Ramos (cell line): ENCODE measurements around the gene RDM1.
"Not testable (repeated sequence)": the region's sequence is repeated elsewhere in the genome, so short reads cannot be mapped to it uniquely, and the experiment has no call there.

ENCODE experiments used
- in situ Hi-C: fragments of 300-500 bp; cut with MboI; formaldehyde crosslinking; loops from one replicate; pipeline ENCODE4 v1.14.3; 2022; ENCODE audit warnings: low sequenced_read_pairs; ENCODE audit not compliant: unreplicated experiment

The RDM1 gene

GRCh38 chr17:35901631-35902175 lies 28.9 kb downstream of the RDM1 start:
- in situ Hi-C loops, result no loop called here

- in situ Hi-C loops, result no loop called here
Observed at GRCh38 chr17:35900708-35901480, 29.7 kb downstream of the RDM1 start.

- in situ Hi-C loops, result no loop called here
Observed at GRCh38 chr17:35900280-35900679, 30.3 kb downstream of the RDM1 start.

- in situ Hi-C loops, result no loop called here
Observed at GRCh38 chr17:35898283-35899070, 32.1 kb downstream of the RDM1 start.

GRCh38 chr17:35897772-35898171 lies 32.8 kb downstream of the RDM1 start:
- in situ Hi-C loops, result not testable (repeated sequence)

- in situ Hi-C loops, result no loop called here
Observed at GRCh38 chr17:35895636-35896587, 34.7 kb downstream of the RDM1 start.

- in situ Hi-C loops, result no loop called here
Observed at GRCh38 chr17:35894206-35894605, 36.4 kb downstream of the RDM1 start.

- in situ Hi-C loops, result no loop called here
Observed at GRCh38 chr17:35893751-35894150, 36.8 kb downstream of the RDM1 start.

- in situ Hi-C loops, result no loop called here
Observed at GRCh38 chr17:35892091-35893035, 38.2 kb downstream of the RDM1 start.

- in situ Hi-C loops, result no loop called here
Observed at GRCh38 chr17:35891269-35891668, 39.3 kb downstream of the RDM1 start.

- in situ Hi-C loops, result no loop called here
Observed at GRCh38 chr17:35890774-35891155, 39.8 kb downstream of the RDM1 start.

- in situ Hi-C loops, result no loop called here
Observed at GRCh38 chr17:35889818-35890773, 40.5 kb downstream of the RDM1 start.

- in situ Hi-C loops, result no loop called here
Observed at GRCh38 chr17:35889241-35889640, 41.3 kb downstream of the RDM1 start.

- in situ Hi-C loops, result no loop called here
Observed at GRCh38 chr17:35879773-35880654, 50.6 kb downstream of the RDM1 start, which contains the start of gene CCL5. Gene CCL5 (minus strand): TSS chr17:35880360.

GRCh38 chr17:35878361-35878760 lies 52.2 kb downstream of the RDM1 start:
- in situ Hi-C loops, result no loop called here

- in situ Hi-C loops, result no loop called here
Observed at GRCh38 chr17:35877345-35878029, 53.1 kb downstream of the RDM1 start.
